ENCODE results near the gene HUS1B. TPM values are rescaled to one million over a fixed set of nuclear protein-coding genes. Genes with fewer than 3 reads are reported as not detected.

The HUS1B gene
- total and polyA plus RNA-seq, 4 donors: 0.31 to 3.0 (median 0.78) TPM

GRCh38 chr6:617456-618100 lies 39.3 kb downstream of the HUS1B start:
- TF ChIP-seq, protein P1, sequence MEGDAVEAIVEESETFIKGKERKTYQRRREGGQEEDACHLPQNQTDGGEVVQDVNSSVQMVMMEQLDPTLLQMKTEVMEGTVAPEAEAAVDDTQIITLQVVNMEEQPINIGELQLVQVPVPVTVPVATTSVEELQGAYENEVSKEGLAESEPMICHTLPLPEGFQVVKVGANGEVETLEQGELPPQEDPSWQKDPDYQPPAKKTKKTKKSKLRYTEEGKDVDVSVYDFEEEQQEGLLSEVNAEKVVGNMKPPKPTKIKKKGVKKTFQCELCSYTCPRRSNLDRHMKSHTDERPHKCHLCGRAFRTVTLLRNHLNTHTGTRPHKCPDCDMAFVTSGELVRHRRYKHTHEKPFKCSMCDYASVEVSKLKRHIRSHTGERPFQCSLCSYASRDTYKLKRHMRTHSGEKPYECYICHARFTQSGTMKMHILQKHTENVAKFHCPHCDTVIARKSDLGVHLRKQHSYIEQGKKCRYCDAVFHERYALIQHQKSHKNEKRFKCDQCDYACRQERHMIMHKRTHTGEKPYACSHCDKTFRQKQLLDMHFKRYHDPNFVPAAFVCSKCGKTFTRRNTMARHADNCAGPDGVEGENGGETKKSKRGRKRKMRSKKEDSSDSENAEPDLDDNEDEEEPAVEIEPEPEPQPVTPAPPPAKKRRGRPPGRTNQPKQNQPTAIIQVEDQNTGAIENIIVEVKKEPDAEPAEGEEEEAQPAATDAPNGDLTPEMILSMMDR (IDR thresholded peaks at IDR 0.05; ENCODE audit: control extremely low read depth, extremely low read depth): no peak
- H3K9me3 ChIP-seq (ENCODE audit: control insufficient read depth in 4 of 4, insufficient read depth in 3 of 4, low read length in 3 of 4): no peaks in the 10 kb centered on the region
- WGBS, 2 donors: 86 to 91% methylated on average over 11 of the region's 11 CpGs
- peaks cover 0 to 2% (median 0%) of the 10 kb centered on the region in 5 donors for H3K4me1 ChIP-seq (ENCODE audit: control insufficient read depth in 5 of 5, insufficient read depth in 5 of 5, low read length in 5 of 5)
- H3K27ac ChIP-seq (ENCODE audit: low read depth in 1 of 2, low read length in 1 of 2): no peak overlapping the region
- no peak overlapping the region for H3K9ac ChIP-seq (ENCODE audit: insufficient read depth in 1 of 2, low read length in 2 of 2)
- DNase-seq (no peak), ATAC-seq (ENCODE audit: insufficient read depth, low FRiP score) (no peak)
- no peak overlapping the region for H3K4me3 ChIP-seq
- peaks cover 6 to 17% (median 10%) of the 10 kb centered on the region in 4 donors for H3K36me3 ChIP-seq (ENCODE audit: control insufficient read depth in 4 of 4, insufficient read depth in 4 of 4, low read length in 4 of 4)
- H3K27me3 ChIP-seq (ENCODE audit: control insufficient read depth in 3 of 3, insufficient read depth in 3 of 3, low read length in 2 of 3): no peaks in the 10 kb centered on the region

DNA sequence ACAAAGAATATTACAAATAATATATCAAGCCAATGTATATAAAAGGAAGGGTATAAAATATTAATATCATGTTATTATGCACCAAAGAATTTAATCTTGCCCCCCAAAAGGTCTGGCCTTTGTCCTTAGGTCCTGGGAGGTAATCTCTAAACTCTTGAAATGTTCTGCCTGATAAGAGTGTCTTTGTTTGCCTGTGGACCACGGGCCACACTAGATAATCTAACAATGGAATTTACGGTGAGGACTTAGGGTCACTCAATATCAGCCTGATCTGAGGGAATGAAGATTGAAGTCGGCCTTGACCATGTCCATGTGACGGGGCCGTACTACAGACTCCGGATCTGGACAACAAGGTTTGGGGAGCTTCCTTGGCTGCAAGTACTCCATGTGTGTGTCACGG lies 42.9 kb downstream of the HUS1B start:
- Histone ChIP-seq H3K27me3 (ENCODE audit: control insufficient read depth in 3 of 3, insufficient read depth in 3 of 3, low read length in 2 of 3) (no peaks in the 10 kb centered on the region), H3K4me1 (ENCODE audit: control insufficient read depth in 5 of 5, insufficient read depth in 5 of 5, low read length in 5 of 5) (peaks cover 0 to 4% (median 0%) of the 10 kb centered on the region in 5 donors), H3K36me3 (ENCODE audit: control insufficient read depth in 4 of 4, insufficient read depth in 4 of 4, low read length in 4 of 4) (peaks cover 6 to 17% (median 9%) of the 10 kb centered on the region in 4 donors), H3K9ac (ENCODE audit: insufficient read depth in 1 of 2, low read length in 2 of 2) (no peak overlapping the region), H3K27ac (ENCODE audit: low read depth in 1 of 2, low read length in 1 of 2) (no peak overlapping the region), H3K9me3 (ENCODE audit: control insufficient read depth in 4 of 4, insufficient read depth in 3 of 4, low read length in 3 of 4) (no peaks in the 10 kb centered on the region), H3K4me3 (no peak overlapping the region)
- TF ChIP-seq, protein P1 (IDR thresholded peaks at IDR 0.05; ENCODE audit: control extremely low read depth, extremely low read depth): no peak
- ATAC-seq (ENCODE audit: insufficient read depth, low FRiP score): no peak
- 87 to 94% methylated on average over 7 of the region's 7 CpGs for WGBS, 2 donors
- DNase-seq: no peak

DNA sequence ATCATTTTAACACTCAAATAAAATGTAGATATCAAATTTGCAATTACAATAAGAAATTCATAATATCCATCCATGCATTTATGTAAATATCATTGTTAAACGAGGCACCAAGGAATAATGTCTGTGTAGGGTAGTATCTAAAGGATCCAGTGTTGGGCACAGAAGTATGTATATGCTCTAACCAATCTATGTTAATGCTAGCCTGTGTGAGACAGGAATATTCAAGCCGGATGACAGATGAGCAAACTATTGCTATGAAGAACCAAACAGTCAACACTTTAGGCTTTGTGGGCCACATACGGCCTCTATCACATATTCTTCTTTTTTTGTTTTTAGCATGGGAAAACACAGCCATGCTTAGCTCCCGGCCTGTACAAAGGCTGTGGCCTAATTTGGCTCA lies 45.0 kb downstream of the HUS1B start:
- H3K27ac ChIP-seq (ENCODE audit: low read depth in 1 of 2, low read length in 1 of 2): no peak overlapping the region
- 62 to 66% methylated on average over 4 of the region's 4 CpGs for WGBS, 2 donors
- H3K9ac ChIP-seq (ENCODE audit: insufficient read depth in 1 of 2, low read length in 2 of 2): no peak overlapping the region
- TF ChIP-seq, protein P1 (IDR thresholded peaks at IDR 0.05; ENCODE audit: control extremely low read depth, extremely low read depth): no peak
- no peak overlapping the region for H3K4me3 ChIP-seq
- H3K36me3 ChIP-seq (ENCODE audit: control insufficient read depth in 4 of 4, insufficient read depth in 4 of 4, low read length in 4 of 4): peaks cover 6 to 12% (median 8%) of the 10 kb centered on the region in 4 donors
- H3K4me1 ChIP-seq (ENCODE audit: control insufficient read depth in 5 of 5, insufficient read depth in 5 of 5, low read length in 5 of 5): peaks cover 0 to 4% (median 0%) of the 10 kb centered on the region in 5 donors
- no peak for DNase-seq
- ATAC-seq (ENCODE audit: insufficient read depth, low FRiP score): no peak
- no peaks in the 10 kb centered on the region for H3K27me3 ChIP-seq (ENCODE audit: control insufficient read depth in 3 of 3, insufficient read depth in 3 of 3, low read length in 2 of 3)
- H3K9me3 ChIP-seq (ENCODE audit: control insufficient read depth in 4 of 4, insufficient read depth in 3 of 4, low read length in 3 of 4): no peaks in the 10 kb centered on the region

Measured in lung (tissue), 12 donors.